HG03354 (cell line): ENCODE results near the gene TSN.
A peak's percentile ranks its signal among the peaks of the same experiment; 100 is the strongest.

Source experiments
- ATAC-seq: cut with Tn5 transposase; IDR thresholded peaks from one replicate; pipeline ENCODE4 v1.9.1; 2021; ENCODE audit warnings: mild to moderate bottlenecking; ENCODE audit not compliant: unreplicated experiment, poor library complexity, severe bottlenecking

The TSN gene

GRCh38 chr2:121740973-121741372 lies 14.5 kb upstream of the TSN start:
- no peak for ATAC-seq

GRCh38 chr2:121741450-121741849 lies 14.0 kb upstream of the TSN start:
- ATAC-seq = no peak

DNA sequence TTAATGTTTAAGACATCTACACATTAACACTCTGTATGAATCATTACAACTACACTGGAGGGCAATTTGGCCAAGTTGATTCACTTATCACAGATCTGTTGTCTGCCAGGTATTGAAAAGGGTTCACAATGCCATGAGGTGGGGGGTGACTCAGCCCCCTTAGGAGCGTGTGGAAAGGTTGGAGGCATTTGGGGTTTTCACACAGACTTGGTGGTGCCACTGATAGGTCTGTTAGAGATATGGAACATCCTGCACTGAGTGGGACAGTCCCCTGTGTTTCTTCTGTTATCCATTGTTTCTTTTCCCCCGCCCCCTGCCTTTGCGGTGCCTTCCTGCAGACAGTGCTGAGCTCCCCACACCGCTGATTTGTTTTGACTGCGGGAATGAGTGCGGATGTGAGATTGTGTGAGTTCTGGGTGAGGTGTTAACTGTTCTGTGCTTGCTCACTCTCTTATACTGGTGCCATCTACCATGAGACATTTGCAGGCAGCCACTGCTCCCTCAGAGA lies 9.3 kb upstream of the TSN start:
- ATAC-seq = no peak

- ATAC-seq = peak; percentile 74
Observed at GRCh38 chr2:121748202-121748601, 7.2 kb upstream of the TSN start.

DNA sequence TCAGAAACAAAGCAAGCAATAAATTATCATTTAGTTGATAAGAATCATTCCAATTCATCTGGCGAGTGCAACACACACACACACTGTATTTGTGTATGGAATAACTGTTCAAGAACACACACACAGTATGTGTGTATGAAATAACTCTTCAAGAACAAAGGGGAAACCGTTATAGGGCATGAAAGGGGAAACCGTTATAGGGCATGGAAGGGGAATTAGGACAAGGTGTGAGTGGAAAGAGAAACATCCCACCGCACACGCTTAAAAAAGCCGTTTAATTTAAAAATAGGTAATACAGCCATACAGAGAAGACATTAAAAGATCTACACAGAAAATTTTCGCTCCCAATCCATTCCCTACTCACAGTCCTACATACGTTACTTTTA lies 607 bp upstream of the TSN start:
- peak; percentile 2 for ATAC-seq

DNA sequence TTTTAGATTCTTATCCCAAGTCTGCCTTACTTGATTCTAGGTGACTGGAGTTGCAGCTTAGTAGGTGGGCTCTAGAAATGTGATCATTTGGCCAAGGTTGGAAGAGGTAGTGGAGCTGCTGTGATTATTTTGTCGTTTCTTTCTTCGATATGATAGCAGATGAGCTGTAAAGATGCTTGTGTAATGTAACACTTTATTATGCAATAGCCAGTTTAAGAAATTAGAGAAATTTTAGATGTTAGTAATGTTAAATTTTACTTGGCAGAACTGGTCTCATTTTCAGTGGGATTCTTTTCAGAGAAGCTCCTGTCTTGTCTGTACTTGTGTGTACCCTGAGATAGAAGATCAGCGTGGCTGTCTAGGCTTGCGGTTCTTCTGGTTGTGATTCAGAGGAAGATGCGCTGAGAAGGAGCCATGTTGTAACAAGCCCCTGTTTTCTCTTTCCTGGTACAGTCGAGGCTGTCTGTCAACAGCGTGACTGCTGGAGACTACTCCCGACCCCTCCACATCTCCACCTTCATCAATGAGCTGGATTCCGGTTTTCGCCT lies 9.3 kb downstream of the TSN start:
- ATAC-seq = no peak

DNA sequence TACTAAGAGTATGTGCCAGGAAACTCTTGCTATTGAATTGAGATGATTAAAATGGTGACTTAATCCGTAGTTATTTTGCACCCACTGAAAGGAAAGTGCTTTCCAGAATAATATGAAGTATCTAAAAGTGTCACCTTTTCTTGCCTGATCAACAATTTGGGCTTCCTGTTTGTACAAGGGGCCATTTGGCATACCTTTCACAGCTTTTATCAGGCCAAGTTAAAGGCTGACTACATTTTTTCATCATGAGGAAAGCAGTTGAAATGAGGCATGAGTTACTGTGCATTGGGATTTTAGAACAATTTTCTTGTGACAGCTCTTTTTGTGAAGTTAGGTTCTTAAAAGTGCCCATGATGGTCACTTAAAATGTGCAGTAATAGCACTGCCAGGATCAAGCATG lies 11.2 kb downstream of the TSN start:
- no peak for ATAC-seq

GRCh38 chr2:121768143-121768755 lies 12.8 kb downstream of the TSN start:
- ATAC-seq = no peak

GRCh38 chr2:121771976-121772742 lies 16.7 kb downstream of the TSN start:
- no peak for ATAC-seq

DNA sequence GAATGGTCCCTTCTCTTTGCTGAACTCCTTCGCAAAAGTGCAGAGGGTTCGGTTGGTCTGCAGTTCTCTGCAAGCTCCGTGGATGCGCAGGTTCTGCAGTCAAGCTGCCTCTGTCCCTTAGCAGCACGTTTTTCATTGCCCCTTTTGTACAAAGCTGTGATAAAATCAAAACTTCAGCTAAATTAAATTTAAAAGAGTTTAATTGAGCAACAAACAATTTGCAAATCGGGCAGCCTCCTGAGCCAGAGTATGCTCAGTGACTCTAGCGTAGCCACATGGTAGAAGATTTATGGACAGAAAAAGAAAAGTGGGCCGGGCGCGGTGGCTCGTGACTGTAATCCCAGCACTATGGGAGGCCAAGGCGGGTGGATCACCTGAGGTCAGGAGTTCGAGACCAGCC lies 18.8 kb downstream of the TSN start:
- ATAC-seq = no peak

- ATAC-seq = no peak
Observed at GRCh38 chr2:121776361-121776760, 20.9 kb downstream of the TSN start.

DNA sequence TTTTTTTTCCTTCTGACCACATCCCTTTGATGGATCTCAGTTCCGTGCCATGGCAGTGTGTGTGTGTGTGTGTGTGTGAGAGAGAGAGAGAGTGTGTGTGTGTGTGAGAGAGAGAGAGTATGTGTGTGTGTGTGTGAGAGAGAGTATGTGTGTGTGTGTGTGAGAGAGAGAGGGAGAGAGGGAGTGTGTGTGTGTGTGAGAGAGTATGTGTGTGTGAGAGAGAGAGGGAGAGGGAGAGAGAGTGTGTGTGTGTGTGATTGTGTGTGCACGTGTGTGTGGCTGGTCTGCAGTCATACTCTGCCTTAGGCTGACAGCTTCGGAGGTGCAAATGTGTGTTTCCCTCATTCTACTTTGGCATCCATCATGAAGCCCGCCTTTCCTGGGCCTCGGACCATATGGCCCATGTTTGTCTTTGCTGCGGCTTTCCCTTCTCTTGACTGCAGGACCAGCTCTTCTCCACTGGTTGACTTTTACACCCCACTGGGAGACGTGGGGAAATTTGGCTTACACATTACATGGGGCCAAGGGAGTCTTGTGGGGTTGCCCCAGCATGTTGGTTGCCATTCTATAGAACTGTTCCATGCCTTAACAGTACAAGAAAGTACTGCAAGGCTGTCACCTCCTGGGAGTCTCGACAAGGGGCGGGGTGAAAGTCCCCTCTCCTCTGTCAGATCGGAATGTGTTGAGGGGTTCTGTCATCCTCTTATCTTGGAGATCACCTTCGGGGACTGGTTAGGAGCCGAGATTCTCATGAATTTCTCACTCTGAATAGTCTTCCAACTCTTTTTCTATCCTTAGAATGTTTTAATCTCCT lies 21.6 kb downstream of the TSN start:
- ATAC-seq = no peak

- no peak for ATAC-seq
Observed at GRCh38 chr2:121777699-121778058, 22.2 kb downstream of the TSN start.

DNA sequence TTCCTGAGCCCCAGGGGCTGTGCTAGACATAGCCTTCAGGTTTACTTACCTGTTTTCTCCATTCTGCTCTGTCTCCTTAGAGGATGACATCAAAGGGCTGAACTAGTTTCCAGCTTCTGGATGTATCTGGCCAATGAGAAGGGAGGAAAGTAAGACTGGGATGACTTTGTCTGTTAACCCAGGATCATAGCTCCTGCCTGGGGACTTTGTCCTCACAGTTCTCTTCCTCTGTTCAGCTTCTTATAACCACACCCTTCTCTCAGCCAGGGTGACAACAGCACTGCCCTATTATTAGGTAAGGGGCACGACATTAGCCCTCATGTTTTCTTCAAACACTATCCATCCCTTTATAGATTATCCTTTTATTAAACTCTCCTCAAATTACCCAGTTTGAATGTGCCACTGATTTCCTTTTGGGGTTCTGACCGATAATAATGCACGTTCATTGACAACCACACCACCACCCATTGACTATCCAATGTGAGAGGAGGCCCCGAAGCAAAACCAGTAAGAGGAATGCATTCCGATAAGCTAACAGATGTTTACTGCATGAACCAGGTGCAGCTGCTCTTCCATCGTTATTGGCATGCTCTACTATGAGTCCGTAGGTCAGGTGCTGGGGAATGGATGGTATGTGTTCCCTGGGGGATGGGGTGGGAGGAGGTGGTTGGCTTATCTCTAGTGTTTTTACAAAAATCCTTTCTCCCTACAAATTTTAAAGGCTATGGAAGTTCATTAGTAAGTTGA lies 23.5 kb downstream of the TSN start:
- ATAC-seq = no peak

- no peak for ATAC-seq
Observed at GRCh38 chr2:121783180-121783579, 27.7 kb downstream of the TSN start.

DNA sequence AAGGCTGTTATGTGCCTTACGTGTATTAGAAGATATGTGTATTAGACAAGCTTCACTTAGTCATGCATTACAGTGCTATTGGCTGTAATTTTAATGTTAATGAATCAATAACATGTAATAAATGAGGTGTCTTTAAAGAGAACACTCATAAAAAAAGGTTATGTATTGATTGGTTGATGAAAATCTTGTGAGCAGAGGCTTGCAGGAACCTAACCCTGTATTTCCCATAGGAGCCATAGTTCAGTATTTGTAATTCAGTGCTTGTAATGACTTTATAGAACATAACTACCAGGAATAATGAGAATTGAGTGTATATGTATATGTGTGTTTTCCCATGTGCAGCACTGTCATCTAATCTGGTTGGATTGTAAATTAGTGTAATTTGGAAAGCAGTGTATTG lies 33.2 kb downstream of the TSN start:
- ATAC-seq = no peak

GRCh38 chr2:121790276-121790956 lies 35.0 kb downstream of the TSN start:
- no peak for ATAC-seq

DNA sequence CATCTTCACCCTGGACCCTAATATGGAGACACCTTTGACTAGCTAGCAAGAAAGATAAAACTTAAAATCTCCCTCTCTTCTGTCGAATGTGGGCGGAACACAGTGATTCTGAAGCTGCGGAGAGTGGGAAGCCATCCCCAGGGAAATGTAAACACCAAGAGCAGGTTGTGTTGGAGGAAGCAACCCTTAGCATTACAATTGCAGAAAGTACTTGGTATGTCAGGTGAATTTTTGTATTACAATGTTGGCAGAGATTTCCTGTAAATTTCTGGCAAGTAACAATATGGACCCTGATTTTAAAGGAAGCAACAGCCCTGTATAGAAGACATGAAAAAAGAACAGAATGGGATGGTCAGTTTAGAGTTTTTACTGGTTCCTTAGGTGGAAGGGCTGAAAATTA lies 35.8 kb downstream of the TSN start:
- no peak for ATAC-seq

DNA sequence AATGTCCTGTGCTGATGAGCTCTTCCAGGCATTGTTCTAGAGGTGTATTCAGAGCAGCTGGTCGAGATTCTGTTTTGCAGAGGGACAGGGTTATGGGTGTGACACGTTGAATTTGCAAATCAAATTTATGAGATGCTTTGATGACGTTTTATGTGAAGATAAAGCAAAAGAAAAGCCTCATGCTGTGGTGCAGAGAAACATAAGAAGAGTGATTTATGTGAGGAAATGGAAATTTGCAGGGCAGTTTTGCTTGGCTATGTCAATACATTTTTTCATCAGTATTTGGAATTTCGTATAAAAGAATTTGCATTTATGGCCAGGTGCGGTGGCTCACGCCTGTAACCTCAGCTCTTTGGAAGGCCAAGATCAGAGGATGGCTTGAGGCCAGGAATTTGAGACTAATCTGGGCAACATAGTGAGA lies 36.4 kb downstream of the TSN start:
- no peak for ATAC-seq
